ENCODE data around the gene ATF3. TPM values are rescaled to one million over a fixed set of nuclear protein-coding genes. Genes with fewer than 3 reads are reported as not detected.

ATF3 gene
- total RNA-seq, 1 experiment from 2014 or later = 21.8 TPM

- peaks cover under 1% of the 10 kb centered on the region for H3K9me3 Mint-ChIP-seq (ENCODE audit: unreplicated experiment)
- no peak overlapping the region for H3K4me3 Mint-ChIP-seq (ENCODE audit: unreplicated experiment)
- intact Hi-C loops (cut with micrococcal nuclease; ENCODE audit: unreplicated experiment) = no loop called here
- Histone ChIP-seq H3K36me3 (ENCODE audit: control insufficient read depth, insufficient read depth, low read length) (no peaks in the 10 kb centered on the region), H3K27me3 (replicated peaks; ENCODE audit: control insufficient read depth, insufficient read depth, low read length) (no peaks in the 10 kb centered on the region), H3K9me3 (no peaks in the 10 kb centered on the region), H3K4me3 (ENCODE audit: low read depth, low read length) (no peak overlapping the region), H3K4me1 (peaks cover 8% of the 10 kb centered on the region)
- ChIA-PET POLR2A (no interaction called here), CTCF (no interaction called here)
- BruUV-seq (replicated peaks) = no TSS peak
- H3K36me3 Mint-ChIP-seq (ENCODE audit: insufficient read depth, unreplicated experiment) = no peaks in the 10 kb centered on the region
- no peak for DNase-seq
- H3K4me1 Mint-ChIP-seq (ENCODE audit: low read depth, unreplicated experiment) = peaks cover 7% of the 10 kb centered on the region
- H3K27ac Mint-ChIP-seq (ENCODE audit: unreplicated experiment) = no peak overlapping the region
- peaks cover 13% of the 10 kb centered on the region for H3K27me3 Mint-ChIP-seq (ENCODE audit: insufficient read depth, unreplicated experiment)
- no peak for TF ChIP-seq CTCF (IDR thresholded peaks at IDR 0.05; ENCODE audit: insufficient read depth in 1 of 2, low read depth in 1 of 2, low read length in 1 of 2, severe bottlenecking in 1 of 2, unreplicated experiment in 1 of 2)
Measured at GRCh38 chr1:212640223-212640878, 31.8 kb downstream of the ATF3 start.

- POLR2A ChIA-PET = no interaction called here
- Histone ChIP-seq H3K4me3 (ENCODE audit: low read depth, low read length) (no peak overlapping the region), H3K27me3 (replicated peaks; ENCODE audit: control insufficient read depth, insufficient read depth, low read length) (no peaks in the 10 kb centered on the region), H3K36me3 (ENCODE audit: control insufficient read depth, insufficient read depth, low read length) (no peaks in the 10 kb centered on the region), H3K9me3 (no peaks in the 10 kb centered on the region), H3K4me1 (peaks cover 11% of the 10 kb centered on the region)
- CTCF ChIA-PET = interaction anchor here (0.7 to 1.9 kb wide), 3 partner anchors 23 to 102 kb away, joined by 4 to 6 read pairs (median 4); no protein-coding TSS in a partner anchor
- BruUV-seq (replicated peaks) = no TSS peak
- H3K27me3 Mint-ChIP-seq (ENCODE audit: insufficient read depth, unreplicated experiment) = peaks cover 13% of the 10 kb centered on the region
- intact Hi-C loops (cut with micrococcal nuclease; ENCODE audit: unreplicated experiment) = no loop called here
- peaks cover 14% of the 10 kb centered on the region for H3K4me1 Mint-ChIP-seq (ENCODE audit: low read depth, unreplicated experiment)
- H3K4me3 Mint-ChIP-seq (ENCODE audit: unreplicated experiment) = no peak overlapping the region
- no peaks in the 10 kb centered on the region for H3K9me3 Mint-ChIP-seq (ENCODE audit: unreplicated experiment)
- H3K36me3 Mint-ChIP-seq (ENCODE audit: insufficient read depth, unreplicated experiment) = no peaks in the 10 kb centered on the region
- no peak for TF ChIP-seq CTCF (IDR thresholded peaks at IDR 0.05; ENCODE audit: insufficient read depth in 1 of 2, low read depth in 1 of 2, low read length in 1 of 2, severe bottlenecking in 1 of 2, unreplicated experiment in 1 of 2)
- no peak overlapping the region for H3K27ac Mint-ChIP-seq (ENCODE audit: unreplicated experiment)
- no peak for DNase-seq
Measured at GRCh38 chr1:212641956-212642355, 33.4 kb downstream of the ATF3 start.

- Mint-ChIP-seq H3K4me1 (ENCODE audit: low read depth, unreplicated experiment) (peaks cover 14% of the 10 kb centered on the region), H3K9me3 (ENCODE audit: unreplicated experiment) (no peaks in the 10 kb centered on the region), H3K4me3 (ENCODE audit: unreplicated experiment) (no peak overlapping the region), H3K27ac (ENCODE audit: unreplicated experiment) (no peak overlapping the region), H3K36me3 (ENCODE audit: insufficient read depth, unreplicated experiment) (no peaks in the 10 kb centered on the region), H3K27me3 (ENCODE audit: insufficient read depth, unreplicated experiment) (peaks cover 8% of the 10 kb centered on the region)
- ChIA-PET CTCF (interaction anchor here (0.8 to 0.9 kb wide), 2 partner anchors 22 to 24 kb away, joined by 3 to 4 read pairs; no protein-coding TSS in a partner anchor), POLR2A (no interaction called here)
- H3K4me1 ChIP-seq = peaks cover 11% of the 10 kb centered on the region
- TF ChIP-seq CTCF (IDR thresholded peaks at IDR 0.05; ENCODE audit: insufficient read depth in 1 of 2, low read depth in 1 of 2, low read length in 1 of 2, severe bottlenecking in 1 of 2, unreplicated experiment in 1 of 2) = no peak
- no peak for DNase-seq
- no TSS peak for BruUV-seq (replicated peaks)
- H3K36me3 ChIP-seq (ENCODE audit: control insufficient read depth, insufficient read depth, low read length) = no peaks in the 10 kb centered on the region
- no peaks in the 10 kb centered on the region for H3K9me3 ChIP-seq
- H3K4me3 ChIP-seq (ENCODE audit: low read depth, low read length) = no peak overlapping the region
- intact Hi-C loops (cut with micrococcal nuclease; ENCODE audit: unreplicated experiment) = no loop called here
- no peaks in the 10 kb centered on the region for H3K27me3 ChIP-seq (replicated peaks; ENCODE audit: control insufficient read depth, insufficient read depth, low read length)
Measured at GRCh38 chr1:212643877-212644276, 35.3 kb downstream of the ATF3 start.

Data from Caco-2 (cell line).